Activated CD8-positive, alpha-beta T cell treated with anti-CD3 and anti-CD28 coated beads for 36 hours (primary cell): ENCODE measurements around the gene FYN. TPM values are rescaled to one million over a fixed set of nuclear protein-coding genes. Genes with fewer than 3 reads are reported as not detected.

ENCODE experiments used
- ATAC-seq: fragments of 200-7000 bp; cut with Tn5 transposase; one replicate; pipeline ENCODE4 v1.10.0; 2021; ENCODE audit warnings: mild to moderate bottlenecking, moderate library complexity
- CTCF ChIA-PET: fragments of 350-600 bp; sonication (Branson Sonifier 250); formaldehyde crosslinking; loops from one replicate; lab custom pipeline; 2021; ENCODE audit warnings: antibody characterized with exemption; lab: Charles Lee
- POLR2A ChIA-PET: fragments of 350-600 bp; sonication (Branson Sonifier 250); formaldehyde crosslinking; loops from one replicate; lab custom pipeline; 2021; ENCODE audit warnings: antibody characterized with exemption; lab: Charles Lee
- DNase-seq: peaks from one replicate; pipeline ENCODE4 v3.0.0-alpha.2; 2020
- H3K27ac Mint-ChIP-seq: one replicate; pipeline ENCODE4 v1.8.0; 2021; ENCODE audit warnings: mild to moderate bottlenecking, mixed read lengths
- H3K27me3 Mint-ChIP-seq: one replicate; pipeline ENCODE4 v1.8.0; 2021; ENCODE audit warnings: mixed read lengths
- H3K36me3 Mint-ChIP-seq: one replicate; pipeline ENCODE4 v1.8.0; 2021; ENCODE audit warnings: low read depth, mixed read lengths
- H3K4me1 Mint-ChIP-seq: one replicate; pipeline ENCODE4 v1.8.0; 2021; ENCODE audit warnings: low read depth, mixed read lengths
- H3K4me3 Mint-ChIP-seq: one replicate; pipeline ENCODE4 v1.8.0; 2021; ENCODE audit warnings: mild to moderate bottlenecking, moderate library complexity, mixed read lengths
- H3K9me3 Mint-ChIP-seq: one replicate; pipeline ENCODE4 v1.8.0; 2021; ENCODE audit warnings: mixed read lengths
- CTCF ChIP-seq: fragments of 200-600 bp; IDR thresholded peaks from one replicate; pipeline ENCODE4 v1.8.0; 2022; ENCODE audit warnings: antibody characterized with exemption, mild to moderate bottlenecking
- intact Hi-C: fragments of 100-400 bp; cut with micrococcal nuclease; formaldehyde crosslinking; loops from one replicate; pipeline ENCODE4 v1.10.0; 2022
- total RNA-seq, 2 experiments: library from RNA; stranded (reverse); gene quantifications; one replicate each; pipeline ENCODE4 v1.2.3, GENCODE V29; 2021

Gene FYN
- total RNA-seq, 2 experiments from 2014 or later: 384 to 386 TPM

- intact Hi-C loops: no loop called here
- ATAC-seq: no peak
- Mint-ChIP-seq H3K36me3 (peaks cover 40% of the 10 kb centered on the region), H3K27me3 (no peaks in the 10 kb centered on the region), H3K9me3 (no peaks in the 10 kb centered on the region), H3K4me3 (no peak overlapping the region), H3K4me1 (no peaks in the 10 kb centered on the region), H3K27ac (peak overlapping the region; percentile 39)
- ChIA-PET CTCF (no interaction called here), POLR2A (no interaction called here)
- TF ChIP-seq CTCF: no peak
- DNase-seq: no peak
Observed at GRCh38 chr6:111660531-111660930, 212.7 kb downstream of the FYN start.

GRCh38 chr6:111658462-111659154 lies 214.6 kb downstream of the FYN start:
- Mint-ChIP-seq H3K27me3 (no peaks in the 10 kb centered on the region), H3K9me3 (no peaks in the 10 kb centered on the region), H3K36me3 (peaks cover 33% of the 10 kb centered on the region), H3K4me3 (no peak overlapping the region), H3K27ac (no peak overlapping the region), H3K4me1 (no peaks in the 10 kb centered on the region)
- ChIA-PET CTCF (no interaction called here), POLR2A (interaction anchor here (1.0 kb wide), 1 partner anchor 11 kb away, joined by 3 read pairs; no protein-coding TSS in a partner anchor)
- DNase-seq (no peak), ATAC-seq (no peak)
- no peak for TF ChIP-seq CTCF
- intact Hi-C loops: no loop called here

- POLR2A ChIA-PET: no interaction called here
- Mint-ChIP-seq H3K36me3 (peaks cover 25% of the 10 kb centered on the region), H3K4me1 (no peaks in the 10 kb centered on the region), H3K27ac (no peak overlapping the region), H3K9me3 (no peaks in the 10 kb centered on the region), H3K27me3 (no peaks in the 10 kb centered on the region), H3K4me3 (no peak overlapping the region)
- ATAC-seq (no peak), DNase-seq (no peak)
- intact Hi-C loops: no loop called here
- CTCF ChIA-PET: no interaction called here
- TF ChIP-seq CTCF: no peak
Observed at GRCh38 chr6:111657146-111657545, 216.1 kb downstream of the FYN start.

GRCh38 chr6:111653979-111654378 lies 219.3 kb downstream of the FYN start:
- intact Hi-C loops: no loop called here
- ATAC-seq: no peak
- no peaks in the 10 kb centered on the region for H3K9me3 Mint-ChIP-seq
- H3K4me3 Mint-ChIP-seq: no peak overlapping the region
- H3K4me1 Mint-ChIP-seq: no peaks in the 10 kb centered on the region
- H3K27ac Mint-ChIP-seq: no peak overlapping the region
- ChIA-PET POLR2A (no interaction called here), CTCF (interaction anchor here (1.5 kb wide), 1 partner anchor 23 kb away, joined by 4 read pairs; no protein-coding TSS in a partner anchor)
- TF ChIP-seq CTCF: no peak
- no peaks in the 10 kb centered on the region for H3K27me3 Mint-ChIP-seq
- no peak for DNase-seq
- peaks cover 11% of the 10 kb centered on the region for H3K36me3 Mint-ChIP-seq

- Mint-ChIP-seq H3K4me1 (no peaks in the 10 kb centered on the region), H3K9me3 (no peaks in the 10 kb centered on the region), H3K27ac (no peak overlapping the region), H3K27me3 (no peaks in the 10 kb centered on the region), H3K36me3 (peaks cover 13% of the 10 kb centered on the region), H3K4me3 (no peak overlapping the region)
- no peak for TF ChIP-seq CTCF
- no peak for ATAC-seq
- CTCF ChIA-PET: interaction anchor here (1.0 to 1.7 kb wide), 3 partner anchors 10 to 394 kb away, joined by 3 to 4 read pairs (median 4); a partner anchor contains a TSS
- intact Hi-C loops: no loop called here
- POLR2A ChIA-PET: interaction anchor here (0.6 kb wide), 1 partner anchor 25 kb away, joined by 3 read pairs; no protein-coding TSS in a partner anchor
- DNase-seq: no peak
Observed at GRCh38 chr6:111653434-111653833, 219.8 kb downstream of the FYN start.
